Measurements from ENCODE around the gene ROCK1. TPM values are rescaled to one million over a fixed set of nuclear protein-coding genes. Genes with fewer than 3 reads are reported as not detected.

The ROCK1 gene
- total RNA-seq, 4 donors from 2014 or later = 77.2 to 110 (median 106) TPM

GRCh38 chr18:21083017-21083416 is 28.6 kb downstream of the ROCK1 start:
- intact Hi-C loops (cut with DNase I) = no loop called here
- no peak for TF ChIP-seq EP300 (IDR thresholded peaks at IDR 0.05)
- TF ChIP-seq POLR2AphosphoS5 (IDR thresholded peaks at IDR 0.05) = no peak
- TF ChIP-seq POLR2A (IDR thresholded peaks at IDR 0.05; ENCODE audit: low read depth) = no peak
- Histone ChIP-seq H3K27me3 (no peaks in the 10 kb centered on the region), H3K4me1 (peaks cover 16 to 26% (median 22%) of the 10 kb centered on the region in 4 donors), H3K4me3 (no peak overlapping the region), H3K36me3 (no peaks in the 10 kb centered on the region), H3K9me3 (no peaks in the 10 kb centered on the region), H3K27ac (replicated peaks in 1 of 4) (no peak overlapping the region)
- DNase-seq (ENCODE audit: extremely low spot score) = no peak

GRCh38 chr18:21081426-21081825 is 30.2 kb downstream of the ROCK1 start:
- no peak for DNase-seq (ENCODE audit: extremely low spot score)
- WGBS = 89% methylated on average over 1 of the region's 1 CpG
- Histone ChIP-seq H3K4me1 (peaks cover 22 to 40% (median 35%) of the 10 kb centered on the region in 4 donors), H3K27me3 (no peaks in the 10 kb centered on the region), H3K27ac (replicated peaks in 1 of 4) (no peak overlapping the region), H3K9me3 (no peaks in the 10 kb centered on the region), H3K36me3 (no peaks in the 10 kb centered on the region), H3K4me3 (no peak overlapping the region)
- TF ChIP-seq, protein P1, sequence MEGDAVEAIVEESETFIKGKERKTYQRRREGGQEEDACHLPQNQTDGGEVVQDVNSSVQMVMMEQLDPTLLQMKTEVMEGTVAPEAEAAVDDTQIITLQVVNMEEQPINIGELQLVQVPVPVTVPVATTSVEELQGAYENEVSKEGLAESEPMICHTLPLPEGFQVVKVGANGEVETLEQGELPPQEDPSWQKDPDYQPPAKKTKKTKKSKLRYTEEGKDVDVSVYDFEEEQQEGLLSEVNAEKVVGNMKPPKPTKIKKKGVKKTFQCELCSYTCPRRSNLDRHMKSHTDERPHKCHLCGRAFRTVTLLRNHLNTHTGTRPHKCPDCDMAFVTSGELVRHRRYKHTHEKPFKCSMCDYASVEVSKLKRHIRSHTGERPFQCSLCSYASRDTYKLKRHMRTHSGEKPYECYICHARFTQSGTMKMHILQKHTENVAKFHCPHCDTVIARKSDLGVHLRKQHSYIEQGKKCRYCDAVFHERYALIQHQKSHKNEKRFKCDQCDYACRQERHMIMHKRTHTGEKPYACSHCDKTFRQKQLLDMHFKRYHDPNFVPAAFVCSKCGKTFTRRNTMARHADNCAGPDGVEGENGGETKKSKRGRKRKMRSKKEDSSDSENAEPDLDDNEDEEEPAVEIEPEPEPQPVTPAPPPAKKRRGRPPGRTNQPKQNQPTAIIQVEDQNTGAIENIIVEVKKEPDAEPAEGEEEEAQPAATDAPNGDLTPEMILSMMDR (IDR thresholded peaks at IDR 0.05) = no peak
- TF ChIP-seq EP300 (IDR thresholded peaks at IDR 0.05) (no peak), POLR2A (IDR thresholded peaks at IDR 0.05; ENCODE audit: low read depth) (no peak), POLR2AphosphoS5 (IDR thresholded peaks at IDR 0.05) (no peak)
- intact Hi-C loops (cut with DNase I) = no loop called here

DNA sequence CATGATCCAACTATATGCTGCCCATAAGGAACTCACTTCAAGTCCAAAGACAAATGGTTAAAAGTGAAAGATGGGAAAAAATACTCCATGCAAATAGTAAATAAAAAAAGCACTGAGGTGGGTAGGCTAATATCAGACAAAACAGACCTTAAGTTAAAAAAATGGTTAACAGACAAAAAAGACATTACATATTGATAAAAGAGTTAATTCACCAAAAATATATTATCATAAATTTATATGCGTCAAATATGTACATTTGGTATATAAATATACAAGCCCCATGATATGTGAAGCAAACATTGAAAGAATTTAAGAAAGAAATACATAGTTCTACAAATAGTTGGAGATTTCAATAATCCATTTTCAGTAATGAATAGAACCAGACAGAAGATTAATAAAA is 31.0 kb downstream of the ROCK1 start:
- H3K9me3 ChIP-seq = no peaks in the 10 kb centered on the region
- TF ChIP-seq POLR2AphosphoS5 (IDR thresholded peaks at IDR 0.05) = no peak
- TF ChIP-seq EP300 (IDR thresholded peaks at IDR 0.05) = no peak
- H3K27ac ChIP-seq (replicated peaks in 1 of 4) = no peak overlapping the region
- intact Hi-C loops (cut with DNase I) = no loop called here
- 98% methylated on average over 1 of the region's 1 CpG for WGBS
- H3K27me3 ChIP-seq = no peaks in the 10 kb centered on the region
- H3K36me3 ChIP-seq = no peaks in the 10 kb centered on the region
- DNase-seq (ENCODE audit: extremely low spot score) = no peak
- no peak overlapping the region for H3K4me3 ChIP-seq
- H3K4me1 ChIP-seq = peaks cover 22 to 48% (median 43%) of the 10 kb centered on the region in 4 donors

DNA sequence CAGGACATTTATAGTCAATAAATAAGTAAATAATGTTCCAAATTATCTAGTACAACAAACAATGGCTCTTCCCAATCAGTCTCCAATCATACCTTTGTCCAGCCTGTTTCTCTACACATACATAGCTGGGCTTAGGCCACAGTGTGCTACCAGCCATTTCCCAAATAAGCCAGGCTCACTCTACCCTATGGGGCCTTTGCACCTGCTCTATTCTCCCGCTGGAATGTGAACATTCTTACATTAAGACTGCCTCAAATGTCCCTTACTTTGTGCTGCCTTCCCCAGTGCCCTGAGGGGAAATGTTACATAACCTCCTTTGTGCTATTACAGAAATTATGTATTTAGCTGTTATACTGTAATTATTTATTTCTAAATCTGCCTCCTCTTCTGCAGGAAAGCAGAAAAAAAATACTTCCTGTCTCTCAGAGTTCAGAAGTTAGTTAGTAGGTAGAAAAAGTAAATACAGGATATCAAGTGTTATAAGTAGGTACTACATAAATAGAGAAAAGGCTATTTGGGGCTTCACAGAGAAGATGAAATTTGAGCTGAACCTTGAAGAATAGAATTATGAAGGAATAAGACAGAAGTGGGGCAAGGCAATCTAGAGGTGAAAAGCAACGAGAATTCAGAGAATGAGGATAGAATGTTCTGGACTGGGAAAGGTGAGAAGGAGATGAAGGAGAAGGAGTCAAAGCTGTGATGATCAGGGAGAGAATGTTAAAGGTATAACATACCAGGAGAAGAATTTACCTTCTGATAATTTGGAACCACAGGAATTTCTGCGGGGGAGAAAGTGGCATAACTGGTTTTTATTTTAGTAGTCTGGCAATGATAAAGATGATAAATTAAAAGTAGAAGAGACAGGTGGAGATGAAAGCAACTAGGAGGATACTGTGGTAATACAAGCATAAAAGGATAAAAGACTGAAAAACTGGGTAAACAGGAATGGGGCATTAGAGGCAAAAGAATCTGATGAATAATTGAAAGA is 37.0 kb downstream of the ROCK1 start:
- Histone ChIP-seq H3K4me1 (peaks cover 43 to 89% (median 76%) of the 10 kb centered on the region in 4 donors), H3K9me3 (no peaks in the 10 kb centered on the region), H3K27me3 (no peaks in the 10 kb centered on the region), H3K36me3 (no peaks in the 10 kb centered on the region), H3K27ac (replicated peaks in 1 of 4) (no peak overlapping the region), H3K4me3 (no peak overlapping the region)
- 81% methylated on average over 3 of the region's 3 CpGs for WGBS
- TF ChIP-seq POLR2A (IDR thresholded peaks at IDR 0.05; ENCODE audit: low read depth) (no peak), EP300 (IDR thresholded peaks at IDR 0.05) (no peak), POLR2AphosphoS5 (IDR thresholded peaks at IDR 0.05) (no peak)
- TF ChIP-seq, protein P1 (IDR thresholded peaks at IDR 0.05) = no peak
- intact Hi-C loops (cut with DNase I) = no loop called here
- no peak for DNase-seq (ENCODE audit: extremely low spot score)

GRCh38 chr18:21073180-21073579 is 38.4 kb downstream of the ROCK1 start:
- TF ChIP-seq EP300 (IDR thresholded peaks at IDR 0.05) = no peak
- TF ChIP-seq POLR2A (IDR thresholded peaks at IDR 0.05; ENCODE audit: low read depth) = no peak
- TF ChIP-seq, protein P1 (IDR thresholded peaks at IDR 0.05) = no peak
- TF ChIP-seq POLR2AphosphoS5 (IDR thresholded peaks at IDR 0.05) = no peak

More at GRCh38 chr18:21073180-21073579, 38.4 kb downstream of the ROCK1 start:
- intact Hi-C loops (cut with DNase I) = no loop called here
- DNase-seq (ENCODE audit: extremely low spot score) = no peak
- Histone ChIP-seq H3K27me3 (no peaks in the 10 kb centered on the region), H3K36me3 (no peaks in the 10 kb centered on the region), H3K27ac (replicated peaks in 1 of 4) (no peak overlapping the region), H3K9me3 (no peaks in the 10 kb centered on the region), H3K4me3 (no peak overlapping the region), H3K4me1 (peaks cover 29 to 75% (median 62%) of the 10 kb centered on the region in 4 donors)
